ENCODE measurements around the gene EXOC7. TPM values are rescaled to one million over a fixed set of nuclear protein-coding genes. Genes with fewer than 3 reads are reported as not detected.

EXOC7 gene
- total RNA-seq, 1 experiment from 2014 or later = 114 TPM

GRCh38 chr17:76083536-76084182 lies 19.9 kb downstream of the EXOC7 start:
- H3K9me2 ChIP-seq (ENCODE audit: insufficient read depth) = no peaks in the 10 kb centered on the region
- POLR2A ChIA-PET = no interaction called here
- no peak overlapping the region for H3K4me3 ChIP-seq (replicated peaks in 1 of 2; ENCODE audit: low read depth in 1 of 2, low read length in 2 of 2)
- H3K9me3 ChIP-seq (ENCODE audit: control insufficient read depth in 1 of 2, insufficient read depth in 1 of 2, low read depth in 1 of 2, low read length in 2 of 2) = no peaks in the 10 kb centered on the region
- H3K4me1 ChIP-seq (ENCODE audit: control insufficient read depth in 1 of 2, insufficient read depth in 2 of 2, low read length in 2 of 2) = no peaks in the 10 kb centered on the region
- H3K4me2 ChIP-seq (ENCODE audit: low read length) = no peak overlapping the region
- CTCF ChIA-PET = interaction anchor here (1.4 kb wide), 1 partner anchor 196 kb away, joined by 3 read pairs; no protein-coding TSS in a partner anchor
- intact Hi-C loops (cut with micrococcal nuclease) = no loop called here
- peaks cover 8% of the 10 kb centered on the region; the same call in 1 of the 2 replicates for H3K27me3 ChIP-seq (ENCODE audit: insufficient read depth, low read length)
- no peak for DNase-seq (ENCODE audit: low read depth, low spot score)
- TF ChIP-seq MAX (IDR thresholded peaks at IDR 0.05) (no peak), ZNF274 (IDR thresholded peaks at IDR 0.05; ENCODE audit: low read depth, low read length) (no peak), JUND (IDR thresholded peaks at IDR 0.05) (no peak), SIN3A (IDR thresholded peaks at IDR 0.05; ENCODE audit: low read depth) (no peak), CTCF (IDR thresholded peaks at IDR 0.05 in 2 of 3, conservative IDR thresholded peaks at IDR 0.05 in 1 of 3; ENCODE audit: borderline replicate concordance in 1 of 3, insufficient read depth in 1 of 3, low read depth in 2 of 3, low read length in 2 of 3) (no peak), TCF7L2 (IDR thresholded peaks at IDR 0.05; ENCODE audit: borderline replicate concordance, extremely low read depth, insufficient read depth, insufficient read length) (no peak)
- no peaks in the 10 kb centered on the region for H4K20me1 ChIP-seq (ENCODE audit: insufficient read depth)
- RAD21 ChIA-PET (ENCODE audit: low non-redundant PET in 1 of 2, low total read pairs in 2 of 2, uncharacterized antibody in 2 of 2, unreplicated experiment in 2 of 2) = no interaction called here
- BruUV-seq (replicated peaks) = no TSS peak
- no peaks in the 10 kb centered on the region for H3K79me2 ChIP-seq (ENCODE audit: insufficient read depth, low read length)
- ATAC-seq = no peak
- no peak overlapping the region for H3K9ac ChIP-seq (ENCODE audit: low read length)
- H2AFZ ChIP-seq (ENCODE audit: low read depth, low read length, poor library complexity, severe bottlenecking) = no peak overlapping the region
- peaks cover 32 to 34% of the 10 kb centered on the region in 2 experiments; a peak in 3 of 4 replicates for H3K36me3 ChIP-seq (ENCODE audit: control insufficient read depth in 1 of 2, insufficient read depth in 2 of 2, low read length in 2 of 2)
- no peak overlapping the region for H3K27ac ChIP-seq (ENCODE audit: low read depth, low read length)
